Neural cell (in vitro differentiated cells): ENCODE results near the gene TRAPPC13.

Source experiments
- CTCF ChIP-seq: fragments of 450-650 bp; IDR thresholded peaks from 2 replicates; pipeline ENCODE4 v1.5.1; 2014; ENCODE audit warnings: antibody characterized with exemption, mild to moderate bottlenecking, moderate library complexity; ENCODE audit not compliant: poor library complexity, severe bottlenecking
- EP300 ChIP-seq: fragments of 450-650 bp; conservative IDR thresholded peaks from 2 replicates; pipeline ENCODE4 v1.6.1; 2014; ENCODE audit warnings: antibody characterized with exemption, mild to moderate bottlenecking, moderate library complexity; ENCODE audit not compliant: poor library complexity, severe bottlenecking
- EZH2 ChIP-seq: fragments of 200-600, 300-800 bp; shearing (Covaris generic), sonication (generic); IDR thresholded peaks from 2 replicates; pipeline ENCODE4 v1.6.1; 2014; ENCODE audit warnings: antibody characterized with exemption, low read length, borderline replicate concordance, mild to moderate bottlenecking; ENCODE audit not compliant: insufficient read depth, poor library complexity, severe bottlenecking
- MXI1 ChIP-seq: fragments of 450-650 bp; conservative IDR thresholded peaks from 2 replicates; pipeline ENCODE4 v1.6.1; 2014; ENCODE audit warnings: antibody characterized with exemption, mild to moderate bottlenecking; ENCODE audit not compliant: poor library complexity, severe bottlenecking
- POLR2AphosphoS5 ChIP-seq: IDR thresholded peaks from 2 replicates; pipeline ENCODE4 v1.6.1; 2012
- RAD21 ChIP-seq: fragments of 450-650 bp; conservative IDR thresholded peaks from 2 replicates; pipeline ENCODE4 v1.6.1; 2014; ENCODE audit warnings: antibody characterized with exemption, mild to moderate bottlenecking, moderate library complexity
- REST ChIP-seq: IDR thresholded peaks from 2 replicates; pipeline ENCODE4 v1.6.1; 2012; ENCODE audit warnings: borderline replicate concordance
- SMC3 ChIP-seq: fragments of 450-650 bp; conservative IDR thresholded peaks from 2 replicates; pipeline ENCODE4 v1.6.1; 2014; ENCODE audit warnings: antibody characterized with exemption, mild to moderate bottlenecking, moderate library complexity; ENCODE audit not compliant: poor library complexity
- TAF1 ChIP-seq: IDR thresholded peaks from 2 replicates; pipeline ENCODE4 v1.6.1; 2012; ENCODE audit warnings: low read depth

DNA sequence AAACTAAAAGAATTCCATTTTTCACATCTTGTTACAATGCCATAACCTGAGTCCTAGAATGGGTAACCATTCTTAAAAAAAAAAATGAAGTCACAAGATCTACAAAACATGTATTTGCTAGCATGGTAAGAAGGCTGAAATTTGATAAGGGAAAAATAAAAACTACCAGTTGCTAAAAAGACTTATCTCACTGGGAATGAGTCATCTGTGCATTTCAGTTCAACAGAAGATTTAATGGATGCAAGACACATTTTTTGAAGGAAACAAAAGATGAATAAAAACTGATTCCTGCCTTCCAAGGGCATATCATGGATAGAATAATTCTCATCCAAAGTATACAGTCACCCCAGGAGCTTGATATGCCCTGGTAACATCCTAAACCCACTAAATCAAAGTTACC lies 49.9 kb downstream of the TRAPPC13 start:
- no peak for TF ChIP-seq CTCF
- TF ChIP-seq POLR2AphosphoS5 = no peak
- no peak for TF ChIP-seq REST
- TF ChIP-seq RAD21 = no peak
- TF ChIP-seq SMC3 = no peak
- no peak for TF ChIP-seq EZH2
- TF ChIP-seq MXI1 = no peak
- TF ChIP-seq EP300 = no peak
- no peak for TF ChIP-seq TAF1
